VCaP (cell line): Measurements from ENCODE around the gene RUNX1.

Source experiments
- H3K27ac ChIP-seq: fragments of 450-650 bp; 2 replicates; pipeline ENCODE4 v1.5.1; 2017
- TF ChIP-seq, protein P1 (sequence below): fragments of 450-650 bp; conservative IDR thresholded peaks from 2 replicates; pipeline ENCODE4 v1.5.1; 2017; ENCODE audit warnings: mild to moderate bottlenecking, moderate library complexity

Gene RUNX1

GRCh38 chr21:34887725-34888568, 161.2 kb downstream of the RUNX1 start:
- TF ChIP-seq, protein P1, sequence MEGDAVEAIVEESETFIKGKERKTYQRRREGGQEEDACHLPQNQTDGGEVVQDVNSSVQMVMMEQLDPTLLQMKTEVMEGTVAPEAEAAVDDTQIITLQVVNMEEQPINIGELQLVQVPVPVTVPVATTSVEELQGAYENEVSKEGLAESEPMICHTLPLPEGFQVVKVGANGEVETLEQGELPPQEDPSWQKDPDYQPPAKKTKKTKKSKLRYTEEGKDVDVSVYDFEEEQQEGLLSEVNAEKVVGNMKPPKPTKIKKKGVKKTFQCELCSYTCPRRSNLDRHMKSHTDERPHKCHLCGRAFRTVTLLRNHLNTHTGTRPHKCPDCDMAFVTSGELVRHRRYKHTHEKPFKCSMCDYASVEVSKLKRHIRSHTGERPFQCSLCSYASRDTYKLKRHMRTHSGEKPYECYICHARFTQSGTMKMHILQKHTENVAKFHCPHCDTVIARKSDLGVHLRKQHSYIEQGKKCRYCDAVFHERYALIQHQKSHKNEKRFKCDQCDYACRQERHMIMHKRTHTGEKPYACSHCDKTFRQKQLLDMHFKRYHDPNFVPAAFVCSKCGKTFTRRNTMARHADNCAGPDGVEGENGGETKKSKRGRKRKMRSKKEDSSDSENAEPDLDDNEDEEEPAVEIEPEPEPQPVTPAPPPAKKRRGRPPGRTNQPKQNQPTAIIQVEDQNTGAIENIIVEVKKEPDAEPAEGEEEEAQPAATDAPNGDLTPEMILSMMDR = no peak
- peak overlapping the region; percentile 93 for H3K27ac ChIP-seq

GRCh38 chr21:34887105-34887442, 162.0 kb downstream of the RUNX1 start:
- peak overlapping the region; percentile 28; the same call in 1 of the 2 replicates for H3K27ac ChIP-seq
- TF ChIP-seq, protein P1 = no peak

DNA sequence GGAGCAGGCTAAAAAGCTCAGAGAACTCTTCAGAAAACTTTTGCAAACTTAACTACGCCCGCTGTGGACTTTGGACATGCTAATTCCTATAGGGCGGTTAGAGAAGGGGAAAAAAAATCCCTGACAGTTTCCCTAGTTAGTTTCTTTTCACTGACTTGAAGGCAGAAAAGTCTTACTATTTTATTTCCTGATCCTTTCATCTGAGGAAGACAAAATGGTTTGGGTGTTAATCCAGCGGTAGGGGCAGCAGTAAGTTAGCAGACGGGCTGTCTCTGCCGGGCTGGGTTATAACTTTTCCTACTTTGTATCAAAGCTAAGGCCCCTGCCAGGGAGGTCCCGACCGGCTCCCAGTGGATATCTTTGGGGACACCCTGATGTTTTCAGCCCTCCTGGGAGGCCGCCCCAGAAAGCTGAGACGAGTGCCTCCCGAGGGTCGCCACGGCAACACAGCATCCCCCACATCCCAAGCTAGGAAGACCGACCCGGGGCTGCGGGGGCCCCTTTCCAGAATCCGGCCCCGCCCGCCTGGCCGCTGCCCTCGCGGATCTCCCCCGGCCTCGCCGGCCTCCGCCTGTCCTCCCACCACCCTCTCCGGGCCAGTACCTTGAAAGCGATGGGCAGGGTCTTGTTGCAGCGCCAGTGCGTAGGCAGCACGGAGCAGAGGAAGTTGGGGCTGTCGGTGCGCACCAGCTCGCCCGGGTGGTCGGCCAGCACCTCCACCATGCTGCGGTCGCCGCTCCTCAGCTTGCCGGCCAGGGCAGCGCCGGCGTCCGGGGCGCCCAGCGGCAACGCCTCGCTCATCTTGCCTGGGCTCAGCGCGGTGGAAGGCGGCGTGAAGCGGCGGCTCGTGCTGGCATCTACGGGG, 162.6 kb downstream of the RUNX1 start:
- H3K27ac ChIP-seq = peak overlapping the region; percentile 28; the same call in 1 of the 2 replicates
- TF ChIP-seq, protein P1 = peak; percentile 26; the same call in 1 of the 2 replicates

DNA sequence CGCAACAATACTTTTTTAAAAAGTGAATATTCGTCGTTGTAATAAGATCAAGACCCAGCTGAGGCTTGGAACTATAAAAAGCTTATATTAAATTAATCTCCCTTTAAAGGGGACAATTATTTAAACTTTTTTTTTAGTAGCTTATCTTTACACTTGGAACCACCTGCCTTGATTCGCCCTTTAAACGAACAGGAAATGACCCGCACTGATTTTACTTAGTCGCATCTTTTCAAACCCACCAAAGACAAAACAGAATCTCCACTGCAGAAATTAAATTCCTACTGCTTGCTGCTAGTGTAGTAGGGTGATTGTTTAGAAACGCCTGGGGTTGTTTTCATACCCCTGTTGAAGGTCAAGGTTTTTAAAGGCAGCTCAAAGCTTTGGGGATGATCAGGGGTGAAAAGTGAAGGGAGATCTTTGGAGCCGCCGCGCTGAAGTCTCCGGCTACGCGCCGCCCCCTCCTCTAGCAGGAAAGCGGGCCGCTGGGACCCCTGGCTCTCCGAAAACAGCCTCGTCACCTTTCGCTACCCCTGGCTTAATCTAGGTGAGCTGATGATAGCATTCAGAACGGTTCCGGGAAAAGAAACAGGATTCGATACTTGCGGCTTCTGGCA, 163.4 kb downstream of the RUNX1 start:
- H3K27ac ChIP-seq = no peak overlapping the region
- TF ChIP-seq, protein P1 = no peak

DNA sequence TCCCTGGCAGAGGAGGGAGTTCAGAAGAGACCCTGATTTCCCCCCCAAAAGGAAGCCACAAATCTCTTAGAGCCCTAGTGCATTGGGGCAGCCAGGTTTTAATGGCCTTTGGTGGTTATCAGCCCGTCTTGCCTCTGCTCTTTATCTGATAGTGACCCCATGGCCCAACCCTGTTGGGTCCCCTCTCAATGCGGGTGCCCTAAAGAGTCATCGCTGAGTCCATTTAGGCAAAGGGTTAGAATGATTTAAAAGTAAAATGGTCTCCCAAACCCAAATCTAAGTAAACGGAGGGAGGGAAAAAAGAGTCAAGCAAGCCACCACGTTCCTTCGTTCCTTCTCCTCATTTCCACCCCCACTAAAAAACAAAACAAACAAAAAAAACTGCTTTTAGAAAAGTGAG, 164.0 kb downstream of the RUNX1 start:
- H3K27ac ChIP-seq = no peak overlapping the region
- TF ChIP-seq, protein P1 = no peak

DNA sequence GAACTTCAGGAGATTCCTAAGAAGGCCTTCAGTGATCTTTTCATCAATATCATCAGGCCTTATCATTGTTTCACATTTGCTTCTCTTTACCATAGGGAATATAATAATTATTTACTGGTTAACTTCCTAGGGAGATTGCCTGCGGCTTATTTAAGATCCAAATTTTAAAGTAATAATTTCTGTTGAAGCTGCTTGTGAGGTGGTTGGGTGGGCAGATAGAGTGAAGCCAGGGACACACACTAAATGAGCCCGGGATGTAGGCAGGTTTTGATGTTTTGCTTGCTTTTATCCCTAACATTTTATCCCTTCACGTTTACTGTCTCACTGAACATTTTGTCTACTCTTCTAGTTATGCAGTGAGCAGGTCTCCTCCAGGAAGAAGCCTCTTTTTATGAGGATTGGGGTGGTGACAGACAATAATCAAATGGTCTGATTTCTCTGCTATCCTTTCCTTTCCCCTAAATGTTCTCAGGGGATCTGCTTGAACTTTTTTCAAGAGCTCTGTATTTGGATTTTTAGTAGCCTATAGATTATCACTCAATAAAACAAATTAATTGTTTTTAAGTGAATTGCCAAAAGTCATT, 164.7 kb downstream of the RUNX1 start:
- TF ChIP-seq, protein P1 = no peak
- H3K27ac ChIP-seq = no peak overlapping the region
